ENCODE results near the gene CR1. TPM values are rescaled to one million over a fixed set of nuclear protein-coding genes. Genes with fewer than 3 reads are reported as not detected.
"Not testable (repeated sequence)": the region's sequence is repeated elsewhere in the genome, so short reads cannot be mapped to it uniquely, and the experiment has no call there.

Gene CR1
- total RNA-seq, 1 donor from 2014 or later = not detected

DNA sequence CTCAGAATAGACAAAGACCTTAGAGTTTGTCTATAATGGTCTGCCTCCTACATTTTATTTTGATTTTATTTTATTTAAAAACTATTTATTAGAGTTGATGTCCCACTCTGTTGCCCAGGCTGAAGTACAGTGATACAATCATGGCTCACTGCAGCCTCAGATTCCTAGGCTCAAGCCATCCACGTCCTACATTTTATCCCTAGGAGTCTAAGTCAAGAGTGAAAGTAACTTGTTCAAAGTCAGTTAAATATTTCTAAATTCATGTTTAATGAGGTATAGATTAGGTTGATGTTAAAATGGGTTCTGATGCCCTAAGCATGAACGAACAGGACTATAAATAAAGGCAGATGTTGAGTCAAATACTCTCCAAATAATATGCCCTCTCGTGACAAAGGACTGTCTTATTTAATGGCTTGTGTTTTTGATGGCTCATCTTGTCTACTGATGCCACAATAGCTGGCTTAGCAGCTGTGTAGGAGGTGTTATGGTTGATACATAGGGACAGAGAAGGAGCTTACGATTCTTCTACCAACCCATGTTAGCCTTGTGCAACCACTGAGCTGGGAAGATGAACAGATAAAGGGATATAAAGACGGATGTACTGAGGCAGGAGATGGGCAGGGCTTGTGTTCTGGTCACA is 83.0 kb downstream of the CR1 start:
- Histone ChIP-seq H3K27me3 (ENCODE audit: control insufficient read depth, insufficient read depth, low read length) (peaks cover 2% of the 10 kb centered on the region), H3K4me3 (ENCODE audit: low read depth, low read length) (no peak overlapping the region), H3K36me3 (ENCODE audit: control insufficient read depth, insufficient read depth, low read length) (no peaks in the 10 kb centered on the region)
- DNase-seq (ENCODE audit: low read depth) (no peak), FAIRE-seq (peak; percentile 7)
- TF ChIP-seq, protein P1, sequence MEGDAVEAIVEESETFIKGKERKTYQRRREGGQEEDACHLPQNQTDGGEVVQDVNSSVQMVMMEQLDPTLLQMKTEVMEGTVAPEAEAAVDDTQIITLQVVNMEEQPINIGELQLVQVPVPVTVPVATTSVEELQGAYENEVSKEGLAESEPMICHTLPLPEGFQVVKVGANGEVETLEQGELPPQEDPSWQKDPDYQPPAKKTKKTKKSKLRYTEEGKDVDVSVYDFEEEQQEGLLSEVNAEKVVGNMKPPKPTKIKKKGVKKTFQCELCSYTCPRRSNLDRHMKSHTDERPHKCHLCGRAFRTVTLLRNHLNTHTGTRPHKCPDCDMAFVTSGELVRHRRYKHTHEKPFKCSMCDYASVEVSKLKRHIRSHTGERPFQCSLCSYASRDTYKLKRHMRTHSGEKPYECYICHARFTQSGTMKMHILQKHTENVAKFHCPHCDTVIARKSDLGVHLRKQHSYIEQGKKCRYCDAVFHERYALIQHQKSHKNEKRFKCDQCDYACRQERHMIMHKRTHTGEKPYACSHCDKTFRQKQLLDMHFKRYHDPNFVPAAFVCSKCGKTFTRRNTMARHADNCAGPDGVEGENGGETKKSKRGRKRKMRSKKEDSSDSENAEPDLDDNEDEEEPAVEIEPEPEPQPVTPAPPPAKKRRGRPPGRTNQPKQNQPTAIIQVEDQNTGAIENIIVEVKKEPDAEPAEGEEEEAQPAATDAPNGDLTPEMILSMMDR (IDR thresholded peaks at IDR 0.05; ENCODE audit: insufficient read depth, low read length, severe bottlenecking) = no peak

DNA sequence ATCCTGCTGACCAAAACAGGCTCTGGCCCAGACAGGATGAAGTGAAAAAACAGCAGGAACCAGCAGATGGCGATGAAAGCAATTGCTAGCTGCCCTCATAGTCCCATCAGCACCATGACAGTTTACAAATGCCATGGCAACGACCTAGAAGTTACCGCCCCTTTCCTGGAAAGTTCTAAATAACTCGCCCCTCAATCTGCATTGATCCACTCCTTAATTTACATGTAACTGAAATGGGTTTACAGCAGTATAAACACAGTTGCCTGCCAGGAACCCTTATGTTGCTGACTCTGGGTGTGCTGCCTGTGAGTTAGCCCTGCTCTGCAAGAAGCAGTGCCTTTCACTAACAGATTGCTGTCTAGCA is 83.5 kb downstream of the CR1 start:
- no peak for FAIRE-seq
- H3K36me3 ChIP-seq (ENCODE audit: control insufficient read depth, insufficient read depth, low read length) = no peaks in the 10 kb centered on the region
- no peak overlapping the region for H3K4me3 ChIP-seq (ENCODE audit: low read depth, low read length)
- H3K27me3 ChIP-seq (ENCODE audit: control insufficient read depth, insufficient read depth, low read length) = peaks cover 2% of the 10 kb centered on the region
- TF ChIP-seq, protein P1 (IDR thresholded peaks at IDR 0.05; ENCODE audit: insufficient read depth, low read length, severe bottlenecking) = peak; percentile 77
- peak; percentile 69 for DNase-seq (ENCODE audit: low read depth)

DNA sequence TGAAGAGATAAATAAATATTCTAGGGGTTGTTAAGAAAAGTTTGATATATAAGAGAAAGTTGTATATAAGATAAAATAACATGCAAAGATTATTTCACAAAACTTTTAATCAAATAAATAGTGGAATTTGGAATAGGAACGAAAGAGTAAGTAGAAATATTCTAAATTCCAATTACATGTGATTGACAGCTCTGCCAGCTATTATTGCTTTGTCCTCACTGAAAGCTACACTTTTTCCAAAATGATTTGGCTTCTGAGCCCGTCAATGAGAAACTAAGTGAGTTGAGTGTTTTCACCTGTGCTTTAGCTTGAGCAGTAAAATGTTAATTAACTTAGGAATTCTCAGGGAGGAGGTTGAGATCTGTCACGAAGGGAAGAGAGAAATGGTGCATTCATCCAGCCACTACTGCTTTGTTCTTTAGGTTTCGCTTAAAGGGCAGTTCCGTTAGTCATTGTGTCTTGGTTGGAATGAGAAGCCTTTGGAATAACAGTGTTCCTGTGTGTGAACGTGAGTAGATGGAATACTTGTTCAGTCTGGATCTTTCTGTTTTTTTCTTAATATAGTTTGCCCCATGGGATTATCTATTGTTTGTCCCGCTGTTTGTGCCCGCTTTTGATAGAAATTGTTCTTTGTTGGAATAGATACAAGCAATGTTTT is 85.7 kb downstream of the CR1 start:
- DNase-seq (ENCODE audit: low read depth) = no peak
- Histone ChIP-seq H3K27me3 (ENCODE audit: control insufficient read depth, insufficient read depth, low read length) (peaks cover 4% of the 10 kb centered on the region), H3K4me3 (ENCODE audit: low read depth, low read length) (no peak overlapping the region), H3K36me3 (ENCODE audit: control insufficient read depth, insufficient read depth, low read length) (no peaks in the 10 kb centered on the region)
- TF ChIP-seq, protein P1 (IDR thresholded peaks at IDR 0.05; ENCODE audit: insufficient read depth, low read length, severe bottlenecking) = no peak
- FAIRE-seq = no peak

DNA sequence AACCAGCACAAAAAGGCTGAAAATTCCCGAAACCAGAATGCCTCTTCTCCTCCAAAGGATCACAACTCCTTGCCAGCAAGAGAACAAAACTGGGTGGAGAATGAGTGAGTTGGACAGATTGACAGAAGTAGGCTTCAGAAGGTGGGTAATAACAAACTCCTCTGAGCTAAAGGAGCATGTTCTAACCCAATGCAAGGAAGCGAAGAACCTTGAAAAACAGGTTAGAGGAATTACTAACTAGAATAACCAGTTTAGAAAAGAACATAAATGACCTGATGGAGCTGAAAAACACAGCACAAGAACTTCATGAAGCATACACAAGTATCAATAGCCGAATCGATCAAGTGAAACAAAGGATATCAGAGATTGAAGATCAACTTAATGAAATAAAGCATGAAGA is 93.5 kb downstream of the CR1 start:
- not testable (repeated sequence) for FAIRE-seq

DNA sequence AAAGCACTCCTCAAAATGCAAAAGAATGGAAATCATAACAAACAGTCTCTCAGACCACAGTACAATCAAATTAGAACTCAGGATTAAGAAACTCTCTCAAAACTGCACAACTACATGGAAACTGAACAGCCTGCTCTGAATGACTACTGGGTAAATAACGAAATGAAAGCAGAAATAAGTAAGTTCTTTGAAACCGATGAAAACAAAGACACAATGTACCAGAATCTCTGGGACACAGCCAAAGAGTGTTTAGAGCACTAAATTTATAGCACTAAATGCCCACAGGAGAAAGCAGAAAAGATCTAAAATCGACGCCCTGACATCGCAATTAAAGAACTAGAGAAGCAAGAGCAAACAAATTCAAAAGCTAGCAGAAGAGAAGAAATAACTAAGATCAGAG is 95.2 kb downstream of the CR1 start:
- FAIRE-seq = not testable (repeated sequence)

More for the DNA sequence above, 93.5 kb downstream of the CR1 start:
- H3K4me3 ChIP-seq (ENCODE audit: low read depth, low read length); H3K36me3 ChIP-seq (ENCODE audit: control insufficient read depth, insufficient read depth, low read length); H3K27me3 ChIP-seq (ENCODE audit: control insufficient read depth, insufficient read depth, low read length); DNase-seq (ENCODE audit: low read depth): not testable (repeated sequence)

DNA sequence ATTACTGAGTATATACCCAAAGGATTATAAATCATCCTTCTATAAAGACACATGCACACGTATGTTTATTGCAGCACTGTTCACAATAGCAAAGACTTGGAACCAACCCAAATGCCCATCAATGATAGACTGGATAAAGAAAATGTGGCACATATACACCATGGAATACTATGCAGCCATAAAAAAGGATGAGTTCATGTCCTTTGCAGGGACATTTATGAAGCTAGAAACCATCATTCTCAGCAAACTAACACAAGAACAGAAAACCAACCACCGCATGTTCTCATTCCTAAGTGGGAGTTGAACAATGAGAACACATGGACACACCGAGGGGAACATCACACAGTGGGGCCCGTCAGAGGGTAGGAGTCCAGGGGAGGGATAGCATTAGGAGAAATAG is 98.1 kb downstream of the CR1 start:
- not testable (repeated sequence) for DNase-seq (ENCODE audit: low read depth); FAIRE-seq; H3K36me3 ChIP-seq (ENCODE audit: control insufficient read depth, insufficient read depth, low read length); H3K27me3 ChIP-seq (ENCODE audit: control insufficient read depth, insufficient read depth, low read length); H3K4me3 ChIP-seq (ENCODE audit: low read depth, low read length)

More for the DNA sequence above, 95.2 kb downstream of the CR1 start:
- not testable (repeated sequence) for H3K4me3 ChIP-seq (ENCODE audit: low read depth, low read length); H3K36me3 ChIP-seq (ENCODE audit: control insufficient read depth, insufficient read depth, low read length); DNase-seq (ENCODE audit: low read depth); H3K27me3 ChIP-seq (ENCODE audit: control insufficient read depth, insufficient read depth, low read length)

DNA sequence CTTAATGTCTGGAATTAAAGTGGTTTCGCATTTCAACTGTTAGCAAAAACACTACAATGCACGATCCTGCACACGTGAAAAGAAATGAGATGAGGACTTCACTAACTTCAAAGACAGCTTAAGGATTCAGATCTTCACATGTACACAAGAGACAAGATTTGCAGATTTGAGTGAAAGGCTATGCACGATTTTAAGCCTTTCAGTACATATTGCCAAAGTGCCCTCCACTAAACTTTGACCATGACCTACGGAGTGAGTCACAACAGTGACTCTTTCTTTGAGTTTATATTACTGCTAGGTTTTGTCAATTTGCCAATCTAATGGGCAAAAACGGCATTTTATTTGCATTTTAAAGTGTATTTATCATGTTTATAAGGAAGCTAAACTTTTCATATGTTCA is 107.8 kb downstream of the CR1 start:
- FAIRE-seq (no peak), DNase-seq (ENCODE audit: low read depth) (peak; percentile 48)
- TF ChIP-seq, protein P1 (IDR thresholded peaks at IDR 0.05; ENCODE audit: insufficient read depth, low read length, severe bottlenecking) = no peak
- Histone ChIP-seq H3K36me3 (ENCODE audit: control insufficient read depth, insufficient read depth, low read length) (no peaks in the 10 kb centered on the region), H3K4me3 (ENCODE audit: low read depth, low read length) (no peak overlapping the region), H3K27me3 (ENCODE audit: control insufficient read depth, insufficient read depth, low read length) (peaks cover 2% of the 10 kb centered on the region)

All from bronchial epithelial cell (primary cell).